IMR-90 (cell line): ENCODE results near the gene SLC2A6. TPM values are rescaled to one million over a fixed set of nuclear protein-coding genes. Genes with fewer than 3 reads are reported as not detected.

Experiments used
- ATAC-seq: fragments of 200-7000 bp; cut with Tn5 transposase; 2 replicates; pipeline ENCODE4 v1.9.1; 2020; ENCODE audit warnings: low read depth, mild to moderate bottlenecking, moderate library complexity
- BruUV-seq: library from RNA; stranded (reverse); fragments of 400-500 nt; replicated peaks from 2 replicates; lab custom pipeline; 2021; lab: Mats Ljungman, UMichigan
- CTCF ChIA-PET: fragments of 300-600 bp; formaldehyde crosslinking; extraction: SDS; loops from one replicate; lab custom pipeline; 2021; ENCODE audit warnings: antibody characterized with exemption; lab: Yijun Ruan, JAX
- POLR2A ChIA-PET: fragments of 300-600 bp; sonication (Branson Sonifier 250); formaldehyde crosslinking; loops from one replicate; lab custom pipeline; 2022; ENCODE audit warnings: antibody characterized with exemption; ENCODE audit not compliant: unreplicated experiment; lab: Charles Lee
- DNase-seq: peaks from one replicate; pipeline ENCODE4 v3.0.0; 2013
- H2AFZ ChIP-seq: replicated peaks from 2 replicates; pipeline ENCODE3; 2013; ENCODE audit warnings: low read length, mild to moderate bottlenecking; ENCODE audit not compliant: poor library complexity
- H2AK5ac ChIP-seq: 2 replicates; pipeline ENCODE4 v1.6.1; 2013; ENCODE audit warnings: low read depth, low read length, inconsistent platforms
- H2AK9ac ChIP-seq: replicated peaks from 2 replicates; pipeline ENCODE3; 2013; ENCODE audit warnings: mild to moderate bottlenecking, low read depth, low read length, moderate library complexity; ENCODE audit not compliant: poor library complexity
- H2BK120ac ChIP-seq: 2 replicates; pipeline ENCODE4 v1.6.1; 2013; ENCODE audit warnings: low read depth, low read length, inconsistent platforms
- H2BK15ac ChIP-seq: 3 replicates; pipeline ENCODE4 v1.6.1; 2013; ENCODE audit warnings: low read depth, low read length, inconsistent platforms
- H2BK20ac ChIP-seq: 2 replicates; pipeline ENCODE4 v1.6.1; 2013; ENCODE audit warnings: low read depth, mild to moderate bottlenecking, inconsistent platforms, low read length, moderate library complexity
- H2BK5ac ChIP-seq: 2 replicates; pipeline ENCODE4 v1.6.1; 2013; ENCODE audit warnings: mild to moderate bottlenecking, low read depth, low read length, inconsistent platforms; ENCODE audit not compliant: poor library complexity, severe bottlenecking
- H3K14ac ChIP-seq: replicated peaks from 2 replicates; pipeline ENCODE4 v1.6.1; 2013; ENCODE audit warnings: low read depth, low read length, inconsistent platforms
- H3K18ac ChIP-seq: 2 replicates; pipeline ENCODE4 v1.6.1; 2013; ENCODE audit warnings: low read depth, low read length, control low read depth
- H3K23ac ChIP-seq: 2 replicates; pipeline ENCODE4 v1.6.1; 2013; ENCODE audit warnings: low read depth, low read length, inconsistent platforms
- H3K27ac ChIP-seq: 2 replicates; pipeline ENCODE4 v1.5.1; 2013; ENCODE audit warnings: mild to moderate bottlenecking, control low read depth, low read length; ENCODE audit not compliant: insufficient read depth
- H3K27me3 ChIP-seq: 2 replicates; pipeline ENCODE4 v1.6.1; 2013; ENCODE audit warnings: low read length; ENCODE audit not compliant: control insufficient read depth, insufficient read depth
- H3K36me3 ChIP-seq: 2 replicates; pipeline ENCODE4 v1.6.1; 2013; ENCODE audit warnings: low read length, mixed read lengths; ENCODE audit not compliant: control insufficient read depth, insufficient read depth
- H3K4ac ChIP-seq: 2 replicates; pipeline ENCODE4 v1.6.1; 2013; ENCODE audit warnings: low read depth, low read length, inconsistent platforms
- H3K4me1 ChIP-seq: 2 replicates; pipeline ENCODE4 v1.6.1; 2013; ENCODE audit warnings: low read length, mixed read lengths; ENCODE audit not compliant: control insufficient read depth, insufficient read depth
- H3K4me2 ChIP-seq: 2 replicates; pipeline ENCODE4 v1.6.1; 2013; ENCODE audit warnings: low read depth, mild to moderate bottlenecking, control low read depth, low read length, moderate library complexity
- H3K4me3 ChIP-seq: 2 replicates; pipeline ENCODE4 v1.5.1; 2013; ENCODE audit warnings: low read depth, mild to moderate bottlenecking, control low read depth, low read length, moderate library complexity; ENCODE audit not compliant: insufficient read depth
- H3K56ac ChIP-seq: 2 replicates; pipeline ENCODE4 v1.6.1; 2013; ENCODE audit warnings: low read length, inconsistent platforms; ENCODE audit not compliant: insufficient read depth; ENCODE audit errors: extremely low read depth
- H3K79me1 ChIP-seq, 2 experiments: 2 replicates each; pipeline ENCODE4 v1.6.1; 2013; ENCODE audit warnings: low read length in 2 of 2, inconsistent platforms in 1 of 2, low read depth in 1 of 2
- H3K9ac ChIP-seq: 2 replicates; pipeline ENCODE4 v1.6.1; 2013; ENCODE audit warnings: low read depth, low read length, control low read depth
- H3K9me1 ChIP-seq: 2 replicates; pipeline ENCODE4 v1.6.1; 2013; ENCODE audit warnings: low read length, inconsistent platforms; ENCODE audit not compliant: insufficient read depth
- H3K9me3 ChIP-seq: 2 replicates; pipeline ENCODE4 v1.6.1; 2013; ENCODE audit warnings: low read length; ENCODE audit not compliant: control insufficient read depth, insufficient read depth
- H4K20me1 ChIP-seq: 2 replicates; pipeline ENCODE4 v1.6.1; 2013; ENCODE audit warnings: low read length, inconsistent platforms; ENCODE audit not compliant: insufficient read depth
- H4K5ac ChIP-seq: 2 replicates; pipeline ENCODE4 v1.6.1; 2013; ENCODE audit warnings: mild to moderate bottlenecking, low read depth, low read length, control low read depth
- H4K8ac ChIP-seq, 2 experiments: 2 replicates each; pipeline ENCODE4 v1.6.1; 2013; ENCODE audit warnings: low read depth in 2 of 2, low read length in 2 of 2, control low read depth in 1 of 2, inconsistent platforms in 1 of 2
- H4K91ac ChIP-seq: 2 replicates; pipeline ENCODE4 v1.6.1; 2013; ENCODE audit warnings: low read depth, low read length, inconsistent platforms; ENCODE audit not compliant: insufficient read depth
- MAZ ChIP-seq: IDR thresholded peaks from 2 replicates; pipeline ENCODE4 v1.6.1; 2012; ENCODE audit warnings: low read depth, mild to moderate bottlenecking, low read length, improper control_type of control experiment, moderate library complexity, borderline replicate concordance
- POLR2A ChIP-seq: IDR thresholded peaks from 2 replicates; pipeline ENCODE4 v1.6.1; 2012; ENCODE audit warnings: mild to moderate bottlenecking, low read depth, low read length
- RAD21 ChIP-seq: IDR thresholded peaks from 2 replicates; pipeline ENCODE4 v1.6.1; 2012; ENCODE audit warnings: low read length, improper control_type of control experiment
- RCOR1 ChIP-seq: IDR thresholded peaks from 2 replicates; pipeline ENCODE4 v1.6.1; 2012; ENCODE audit warnings: mild to moderate bottlenecking, low read length, improper control_type of control experiment; ENCODE audit not compliant: insufficient replicate concordance
- RFX5 ChIP-seq: IDR thresholded peaks from 2 replicates; pipeline ENCODE4 v1.8.0; 2012; ENCODE audit warnings: low read depth, mild to moderate bottlenecking, low read length, moderate library complexity
- SMC3 ChIP-seq: fragments of 150-350 bp; IDR thresholded peaks from 2 replicates; pipeline ENCODE4 v1.6.1; 2016; ENCODE audit warnings: low read depth, mild to moderate bottlenecking, antibody characterized with exemption, low read length, moderate library complexity
- WGBS, 2 experiments: methylation state at CpG; one replicate each; pipeline versions ENCODE4 v1.1.5 to v1.1.7; 2013; ENCODE audit warnings: missing lambda C conversion rate in 2 of 2; ENCODE audit not compliant: insufficient read length in 1 of 2; ENCODE audit errors: extremely low coverage in 2 of 2; 5-methylcytosine and 5-hydroxymethylcytosine counted together
- dilution Hi-C: fragments of 300-500 bp; cut with HindIII; formaldehyde crosslinking; loops from one replicate; pipeline ENCODE4 v1.14.3; 2018; ENCODE audit warnings: low sequenced_read_pairs; ENCODE audit not compliant: unreplicated experiment
- in situ Hi-C: fragments of 300-500 bp; cut with MboI; formaldehyde crosslinking; loops from 3 replicates; pipeline ENCODE4 v1.14.3; 2019; ENCODE audit warnings: low sequenced_read_pairs, inconsistent platforms, mixed read lengths
- intact Hi-C: fragments of 100-400 bp; cut with micrococcal nuclease; formaldehyde crosslinking; loops from 2 replicates; pipeline ENCODE4 v1.10.0; 2022
- polyA plus RNA-seq, 3 experiments: library from polyadenylated mRNA; depleted of rRNA; stranded (reverse); fragments of >200 nt; gene quantifications; 2 replicates each; pipeline ENCODE4 v1.2.3, GENCODE V29; 2012; ENCODE audit warnings: low replicate concordance in 1 of 3
- total RNA-seq: library from RNA; depleted of rRNA; stranded (reverse); fragments of >200 nt; gene quantifications from 2 replicates; pipeline ENCODE4 v1.2.3, GENCODE V29; 2012

The SLC2A6 gene
- total and polyA plus RNA-seq, 2 of the 4 experiments (the other 2 are of a cell fraction): 2.9 to 8.5 TPM

- H2AK9ac ChIP-seq: no peak overlapping the region
- no peak overlapping the region for H2AK5ac ChIP-seq
- H3K23ac ChIP-seq: no peak overlapping the region
- in situ Hi-C loops (no loop called here), dilution Hi-C loops (no loop called here), intact Hi-C loops (no loop called here)
- no peak overlapping the region for H3K18ac ChIP-seq
- no peak overlapping the region for H3K9ac ChIP-seq
- H3K14ac ChIP-seq: no peak overlapping the region
- WGBS, 2 experiments: 70% methylated on average over 2 of the region's 5 CpGs; no CpG with 5 or more reads in 1 of the 2 experiments
- no peaks in the 10 kb centered on the region for H3K9me1 ChIP-seq
- no peak overlapping the region for H3K4me3 ChIP-seq
- H2BK120ac ChIP-seq: no peak overlapping the region
- no peaks in the 10 kb centered on the region for H3K4me1 ChIP-seq
- H3K27ac ChIP-seq: no peak overlapping the region
- no peak overlapping the region for H3K56ac ChIP-seq
- peaks cover 15% of the 10 kb centered on the region for H3K27me3 ChIP-seq
- ATAC-seq (no peak), DNase-seq (no peak)
- H3K36me3 ChIP-seq: no peaks in the 10 kb centered on the region
- H2BK5ac ChIP-seq: no peak overlapping the region
- no peak overlapping the region for H2BK20ac ChIP-seq
- no peak overlapping the region for H3K4ac ChIP-seq
- no peaks in the 10 kb centered on the region for H3K9me3 ChIP-seq
- H4K91ac ChIP-seq: no peak overlapping the region
- ChIA-PET POLR2A (no interaction called here), CTCF (no interaction called here)
- H4K8ac ChIP-seq: no peak overlapping the region
- no peak overlapping the region for H3K4me2 ChIP-seq
- no peak overlapping the region for H2BK15ac ChIP-seq
- no TSS peak for BruUV-seq
- H2AFZ ChIP-seq: no peak overlapping the region
- no peaks in the 10 kb centered on the region for H3K79me1 ChIP-seq
- H4K5ac ChIP-seq: no peak overlapping the region
- no peaks in the 10 kb centered on the region for H4K20me1 ChIP-seq
- TF ChIP-seq RCOR1 (no peak), POLR2A (no peak), RAD21 (no peak), MAZ (no peak), RFX5 (no peak), SMC3 (no peak)
Observed at GRCh38 chr9:133441571-133441970, 37.3 kb downstream of the SLC2A6 start.
